Limb (tissue), 2 donors: ENCODE measurements around the gene SCGB3A1.

Experiments used
- DNase-seq, 2 donors: peaks; one replicate each; pipeline ENCODE4 v3.0.0-alpha.2; 2016; ENCODE audit errors: extremely low spot score in 2 of 2

SCGB3A1 gene

DNA sequence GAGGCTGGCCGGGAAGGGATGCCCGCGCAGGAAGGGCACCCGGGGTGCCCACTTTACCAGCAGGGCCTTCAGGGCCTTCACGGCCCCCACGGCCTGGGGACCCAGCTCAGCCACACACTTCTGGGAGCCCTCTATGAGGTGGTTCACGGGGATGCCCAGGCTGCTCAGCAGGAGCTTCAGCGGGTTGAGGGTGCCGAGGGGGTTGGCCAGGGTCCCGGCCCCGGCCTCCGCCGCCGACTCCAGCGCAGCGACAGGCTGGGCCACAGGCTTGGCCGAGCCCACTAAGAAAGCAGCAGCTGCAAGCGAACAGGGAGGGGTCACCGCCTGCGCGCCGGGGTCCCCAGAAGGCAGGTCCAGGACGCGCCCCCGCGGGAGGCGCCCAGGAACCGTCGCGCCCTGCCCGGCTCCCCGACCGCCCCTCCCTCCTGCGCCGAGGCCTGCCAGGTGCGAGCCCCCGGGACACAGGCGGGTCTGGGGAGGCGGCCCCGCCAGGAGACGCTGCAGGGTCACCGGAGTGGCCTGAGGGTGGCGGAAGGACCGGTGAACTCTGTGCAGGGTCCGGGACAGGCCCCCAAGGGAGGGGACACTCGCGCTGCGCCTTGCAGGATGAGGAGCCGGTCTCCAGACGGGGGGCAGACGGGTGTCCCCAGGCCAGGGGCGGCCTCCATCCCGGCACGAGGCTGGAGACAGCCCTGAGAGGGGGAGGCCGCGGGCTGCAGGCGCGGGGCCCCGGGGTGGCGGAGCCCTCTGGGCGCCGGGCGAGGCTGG, 572 bp downstream of the SCGB3A1 start:
- DNase-seq, result peak in 1 of 2 donors; percentile 6

DNA sequence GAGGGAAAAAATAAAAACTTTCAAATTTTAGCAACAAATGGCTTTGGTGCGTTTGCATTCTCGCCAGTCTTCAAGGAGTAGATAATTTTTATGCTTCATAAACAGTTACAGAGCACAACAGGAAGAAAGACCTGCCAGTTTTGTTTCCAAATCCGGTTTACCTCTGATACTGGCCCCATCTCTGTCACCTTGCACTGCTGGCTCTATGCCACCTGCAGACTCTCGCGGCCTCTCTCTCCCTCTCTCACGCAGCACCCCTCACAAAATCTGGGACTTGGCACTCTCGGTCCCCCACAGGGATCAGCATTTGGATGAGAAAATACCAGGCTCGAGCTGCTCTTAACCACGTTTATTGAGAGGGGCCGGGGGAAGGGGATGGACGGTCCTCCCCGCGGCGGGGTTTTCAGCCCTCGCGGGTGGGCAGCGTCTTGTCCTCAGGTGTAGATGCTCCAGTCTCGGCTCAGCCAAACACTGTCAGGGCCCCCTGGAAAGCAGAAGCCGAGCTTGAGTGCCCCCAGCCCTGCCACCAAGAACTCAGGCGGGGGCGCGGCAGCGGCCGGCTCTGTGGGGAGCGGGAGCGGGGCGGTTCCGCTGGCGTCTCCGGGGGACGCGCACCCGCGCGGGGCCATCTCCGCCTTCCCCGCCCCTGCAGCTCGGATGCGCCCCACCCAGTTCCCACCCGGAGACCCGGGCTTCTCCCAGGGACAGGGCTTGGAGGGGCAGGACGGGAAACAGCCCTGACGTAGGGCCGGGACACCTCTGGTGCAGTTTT, 1.3 kb downstream of the SCGB3A1 start:
- DNase-seq, result peak in 1 of 2 donors; percentile 55

DNA sequence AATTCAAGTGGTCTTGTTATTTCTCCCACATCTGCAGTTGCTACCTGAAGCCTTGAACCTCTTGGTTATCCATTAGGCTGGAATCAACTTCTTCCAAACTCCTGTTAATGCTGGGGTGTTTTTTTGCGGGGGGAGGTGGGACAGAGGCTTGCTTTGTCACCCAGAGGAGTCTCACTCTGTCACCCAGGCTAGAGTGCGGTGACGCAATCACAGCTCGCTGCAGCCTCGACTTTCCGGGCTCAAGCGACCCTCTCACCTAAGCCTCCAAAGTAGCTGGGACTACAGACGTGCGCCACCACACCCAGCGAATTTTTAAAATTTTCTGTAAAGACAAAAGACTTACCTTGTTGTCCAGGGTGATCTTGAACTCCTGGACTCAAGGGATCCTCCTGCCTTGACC, 4.4 kb downstream of the SCGB3A1 start:
- DNase-seq, result no peak

DNA sequence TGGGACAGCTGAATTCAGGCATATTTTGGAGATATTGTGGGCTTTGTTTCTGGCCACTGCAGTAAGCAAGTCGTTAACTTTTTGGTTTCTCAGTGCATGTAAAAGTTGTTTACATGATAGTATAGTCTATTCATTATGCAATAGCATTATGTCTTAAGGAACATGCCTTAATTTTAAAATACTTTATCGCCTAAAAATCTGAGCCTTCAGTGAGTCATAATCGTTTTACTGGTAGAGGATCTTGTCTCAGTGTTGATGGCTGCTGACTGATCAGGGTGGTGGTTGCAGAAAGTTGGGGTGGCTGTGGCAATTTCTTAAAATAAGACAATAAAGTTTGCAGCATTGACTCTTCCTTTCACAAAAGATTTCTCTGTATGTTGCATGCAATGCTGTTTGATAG, 5.1 kb downstream of the SCGB3A1 start:
- no peak for DNase-seq

DNA sequence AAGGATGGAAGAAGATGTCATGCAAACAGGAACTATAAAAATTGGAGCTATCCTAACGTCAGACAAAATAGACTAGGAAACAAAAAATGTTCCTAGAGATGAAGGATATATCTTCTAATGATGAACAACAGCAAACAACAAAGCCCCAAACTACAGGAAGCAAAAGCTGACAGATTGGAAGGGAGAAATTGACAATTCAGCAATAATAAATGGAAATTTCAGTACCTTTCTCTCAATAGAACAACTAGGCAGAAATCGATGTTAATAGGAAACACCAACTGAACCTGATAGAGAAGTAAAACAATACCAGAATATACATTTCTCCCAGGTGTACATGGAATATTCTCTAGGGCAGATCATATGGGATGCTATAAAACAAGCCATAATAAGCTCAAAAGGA, 7.6 kb downstream of the SCGB3A1 start:
- DNase-seq, result no peak

DNA sequence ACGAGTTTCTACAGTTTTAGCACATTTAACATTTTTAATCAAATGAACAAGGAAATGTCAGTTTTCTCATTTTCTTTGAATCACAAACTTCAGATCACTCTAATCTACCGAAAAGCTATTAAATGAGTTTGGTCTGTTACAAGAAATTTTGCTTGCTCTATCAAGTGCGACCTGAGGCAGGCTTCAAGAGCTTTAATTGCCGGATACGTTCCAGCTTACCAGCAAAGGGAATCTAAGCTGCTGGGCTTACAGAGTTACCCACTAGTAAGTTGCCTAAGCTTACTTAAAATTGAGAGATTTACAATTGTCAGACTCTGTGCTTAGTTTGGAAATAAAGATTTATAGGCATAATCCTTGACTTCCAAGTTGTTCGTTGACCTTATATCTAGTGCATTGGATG, 10.6 kb downstream of the SCGB3A1 start:
- DNase-seq, result no peak

DNA sequence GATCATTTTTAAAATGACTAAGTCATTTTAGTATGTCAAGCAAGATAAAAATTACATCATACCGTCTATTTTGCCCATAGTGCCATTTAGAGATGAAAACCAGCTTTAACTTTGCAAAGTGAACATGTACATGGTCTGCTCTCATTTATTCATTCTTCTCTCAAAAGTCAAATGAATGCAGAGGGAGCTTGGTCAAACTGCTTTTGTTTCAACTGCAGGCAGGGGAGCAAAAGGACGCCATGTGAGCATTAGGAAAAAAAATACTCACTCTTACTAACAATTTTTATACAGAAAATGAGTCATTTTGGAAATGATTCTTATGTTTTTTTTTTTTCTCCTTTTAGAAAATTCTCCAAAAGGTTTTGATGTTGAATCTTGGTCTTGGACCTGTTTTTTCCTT, 15.7 kb downstream of the SCGB3A1 start:
- no peak for DNase-seq

DNA sequence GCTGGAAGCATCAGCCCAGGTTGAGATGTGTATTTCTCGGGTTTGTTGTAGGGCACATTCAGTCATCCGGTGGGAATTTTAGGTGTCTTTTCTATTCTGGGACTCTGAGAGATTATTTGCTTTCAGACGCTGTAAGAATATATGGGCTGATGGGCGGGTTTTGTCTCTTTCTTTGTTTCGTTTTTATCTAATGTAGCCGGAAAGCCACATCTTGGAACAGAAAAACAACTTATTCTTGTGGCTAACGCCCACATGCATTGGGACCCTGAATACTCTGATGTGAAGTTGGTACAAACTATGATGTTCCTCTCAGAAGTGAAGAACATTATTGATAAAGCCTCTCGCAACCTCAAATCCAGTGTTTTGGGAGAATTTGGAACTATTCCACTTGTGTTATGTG, 22.4 kb downstream of the SCGB3A1 start:
- DNase-seq, result no peak

DNA sequence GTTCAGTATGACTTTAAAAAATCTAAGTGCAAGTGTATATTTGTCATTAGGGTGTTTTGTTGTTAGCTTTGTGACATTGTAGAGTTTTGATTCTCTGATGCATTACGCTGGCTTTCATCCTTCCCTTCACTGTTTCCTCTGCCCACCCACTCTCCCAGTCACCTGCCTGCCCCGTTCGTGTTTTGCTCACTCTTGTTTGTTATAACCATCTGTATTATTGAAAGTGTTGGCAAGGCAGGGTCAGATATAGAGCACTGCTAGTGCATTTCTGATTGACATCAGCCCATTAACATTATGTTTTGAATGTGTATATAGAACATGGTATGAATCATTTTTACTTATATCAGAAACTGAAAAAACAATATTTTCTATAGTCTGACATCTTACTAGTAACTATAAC, 27.3 kb downstream of the SCGB3A1 start:
- no peak for DNase-seq

DNA sequence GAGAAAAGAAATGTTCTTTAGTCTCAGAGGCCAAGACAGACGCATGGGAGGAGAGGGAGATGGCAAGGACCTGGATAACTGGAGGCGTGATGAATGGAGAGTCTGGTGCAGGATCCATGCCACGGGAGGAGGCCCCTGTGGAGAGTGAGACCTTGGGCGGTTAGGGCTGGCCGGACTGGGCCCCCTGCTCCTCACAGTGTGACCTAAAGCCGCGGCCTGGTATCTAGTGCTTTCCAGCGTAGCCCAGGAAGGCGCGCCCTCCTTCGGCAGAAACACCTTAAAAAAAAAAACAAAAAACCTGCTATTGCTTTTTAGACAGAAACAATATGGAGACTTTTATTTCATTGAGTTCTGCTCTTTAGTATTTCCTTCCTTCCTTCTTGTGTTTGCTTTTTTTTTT, 33.1 kb downstream of the SCGB3A1 start:
- DNase-seq, result no peak

DNA sequence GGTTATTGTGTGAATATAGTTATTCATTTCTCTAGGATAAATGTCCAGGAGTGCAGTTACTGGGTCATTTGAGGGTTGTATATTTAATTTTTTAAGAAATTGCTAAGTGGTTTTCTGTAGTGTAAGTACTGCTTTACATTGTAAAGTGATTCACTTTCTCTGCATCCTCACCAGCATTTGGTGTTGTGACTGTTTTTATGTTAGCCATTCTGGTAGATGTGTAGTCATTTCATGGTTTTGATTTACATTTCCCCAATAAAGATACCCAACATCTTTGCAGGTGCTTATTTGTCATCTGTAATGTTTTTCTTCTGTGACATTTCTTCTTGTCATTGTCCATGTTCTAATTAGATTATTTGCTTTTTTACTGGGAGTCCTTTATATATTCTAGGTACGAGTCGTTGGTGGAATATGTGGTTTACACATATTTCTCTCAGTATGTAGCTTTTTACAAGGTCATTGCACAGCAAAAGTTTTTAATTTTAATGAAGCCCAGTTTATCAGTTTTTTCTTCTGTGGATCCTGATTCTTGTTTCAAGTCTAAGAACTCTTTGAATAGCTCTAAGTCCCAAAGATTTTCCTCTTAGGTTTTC, 34.0 kb downstream of the SCGB3A1 start:
- no peak for DNase-seq

DNA sequence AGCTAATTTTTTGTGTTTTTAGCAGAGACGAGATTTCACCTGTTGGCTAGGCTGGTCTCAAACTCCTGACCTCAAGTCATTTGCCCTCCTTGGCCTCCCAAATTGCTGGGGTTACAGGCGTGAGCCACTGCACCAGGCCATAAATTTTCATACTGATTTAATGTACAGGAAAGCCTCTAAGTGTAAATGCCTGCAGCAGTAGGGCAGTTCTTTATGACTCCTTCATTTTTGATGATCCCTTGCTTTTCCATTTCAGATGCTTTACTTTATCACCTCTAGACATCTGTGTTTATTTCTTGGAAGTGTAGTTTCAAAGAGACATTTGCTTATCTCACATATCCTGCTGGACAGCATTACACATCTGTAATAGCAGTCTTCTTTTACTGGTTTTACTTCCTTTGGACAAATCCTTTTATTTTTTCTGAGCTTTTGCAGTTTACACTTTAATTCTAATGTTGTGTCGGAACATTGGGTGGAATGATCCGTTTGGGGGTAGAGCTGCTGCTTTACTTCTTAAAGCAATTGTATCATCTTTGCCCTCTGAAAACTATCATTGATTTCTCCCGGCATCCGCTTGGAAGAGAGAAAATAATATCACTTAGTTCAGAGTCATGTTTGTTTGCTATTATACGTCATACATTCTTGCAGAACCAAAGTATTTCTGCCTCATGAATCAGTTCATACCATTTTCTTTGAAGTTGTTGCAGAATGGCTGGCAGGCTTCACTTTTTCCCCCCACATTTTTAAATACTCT, 36.0 kb downstream of the SCGB3A1 start:
- no peak for DNase-seq

DNA sequence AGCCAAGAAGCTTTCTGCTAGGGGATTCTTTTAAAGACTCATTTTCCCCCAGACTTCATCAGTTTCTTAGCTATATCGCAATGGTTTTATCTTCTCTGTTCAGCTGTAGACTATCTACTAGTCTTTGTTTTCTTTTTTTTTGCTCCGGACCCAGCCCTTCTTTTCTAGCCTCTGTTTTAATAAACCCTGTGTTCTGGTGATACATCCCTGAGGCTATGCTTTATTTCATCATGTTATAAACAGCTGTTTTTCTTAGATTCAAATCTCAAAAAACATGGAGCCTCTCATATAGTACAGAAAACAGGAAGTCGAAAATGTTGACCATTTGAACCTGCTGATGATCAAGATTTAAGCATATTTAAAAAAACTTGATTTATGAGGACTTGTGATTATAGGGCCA, 37.8 kb downstream of the SCGB3A1 start:
- no peak for DNase-seq

DNA sequence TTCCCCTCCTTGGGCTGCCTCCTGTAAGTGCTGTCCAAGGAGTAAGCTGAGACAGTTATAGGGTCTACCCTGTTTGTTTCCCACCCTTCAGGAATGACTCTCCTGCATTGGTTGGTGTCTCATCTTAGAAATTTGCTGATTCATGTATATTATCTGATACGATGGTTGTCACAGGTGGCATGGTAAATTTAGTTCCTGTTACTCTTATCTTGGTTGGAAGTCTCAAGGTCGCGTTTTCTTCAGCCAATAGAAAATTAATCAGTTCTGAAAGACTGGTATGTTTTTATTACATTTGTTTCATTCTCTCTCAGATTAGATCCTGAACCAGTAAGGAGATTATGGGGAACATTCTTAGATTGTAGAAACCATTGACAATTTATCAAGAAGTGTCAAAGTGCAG, 42.7 kb downstream of the SCGB3A1 start:
- DNase-seq, result no peak

DNA sequence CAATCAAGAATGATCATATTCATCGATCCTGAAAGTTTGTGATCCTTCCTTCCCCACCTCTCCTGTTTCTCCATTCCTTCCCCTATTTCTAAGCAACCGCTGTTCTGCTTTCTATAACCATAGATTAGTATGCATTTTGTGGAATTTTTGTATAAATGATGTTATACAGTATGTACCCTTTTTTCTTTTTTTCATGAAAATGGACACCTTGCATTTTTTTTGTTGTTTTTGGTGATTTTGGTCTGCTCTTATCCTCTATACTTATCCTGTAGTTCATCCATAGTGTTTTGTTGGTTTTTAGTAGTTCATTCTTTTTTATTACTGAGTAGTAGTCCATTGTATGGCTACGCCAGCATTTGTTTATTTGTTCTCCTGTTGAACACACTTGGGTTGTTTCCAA, 46.1 kb downstream of the SCGB3A1 start:
- no peak for DNase-seq

DNA sequence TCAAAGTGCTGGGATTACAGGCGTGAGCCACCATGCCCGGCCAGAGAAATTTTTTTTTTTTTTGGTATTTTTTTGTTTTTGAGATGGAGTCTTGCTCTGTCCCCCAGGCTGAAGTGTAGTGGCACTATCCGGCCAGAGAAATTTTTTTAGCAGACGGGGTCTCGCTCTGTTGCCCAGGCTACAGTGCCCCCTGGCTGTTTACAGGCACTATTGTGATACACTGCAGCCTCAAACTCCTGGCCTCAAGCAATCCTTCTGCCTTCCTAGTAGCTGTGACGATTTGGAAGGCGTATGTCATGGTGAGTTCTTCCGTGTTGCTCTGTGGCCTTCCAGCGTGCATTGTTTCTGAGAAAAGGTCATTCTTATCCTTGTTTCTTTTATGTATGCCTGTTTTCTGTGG, 49.6 kb downstream of the SCGB3A1 start:
- DNase-seq, result no peak
